GM18499 (cell line): Measurements from ENCODE around the gene KDM2B.
A peak's percentile ranks its signal among the peaks of the same experiment; 100 is the strongest.
"Not testable (repeated sequence)": the region's sequence is repeated elsewhere in the genome, so short reads cannot be mapped to it uniquely, and the experiment has no call there.

Experiments
- ATAC-seq: cut with Tn5 transposase; IDR thresholded peaks from one replicate; pipeline ENCODE4 v1.9.1; 2021; ENCODE audit warnings: moderate number of reproducible peaks; ENCODE audit not compliant: insufficient read depth, unreplicated experiment

The KDM2B gene

DNA sequence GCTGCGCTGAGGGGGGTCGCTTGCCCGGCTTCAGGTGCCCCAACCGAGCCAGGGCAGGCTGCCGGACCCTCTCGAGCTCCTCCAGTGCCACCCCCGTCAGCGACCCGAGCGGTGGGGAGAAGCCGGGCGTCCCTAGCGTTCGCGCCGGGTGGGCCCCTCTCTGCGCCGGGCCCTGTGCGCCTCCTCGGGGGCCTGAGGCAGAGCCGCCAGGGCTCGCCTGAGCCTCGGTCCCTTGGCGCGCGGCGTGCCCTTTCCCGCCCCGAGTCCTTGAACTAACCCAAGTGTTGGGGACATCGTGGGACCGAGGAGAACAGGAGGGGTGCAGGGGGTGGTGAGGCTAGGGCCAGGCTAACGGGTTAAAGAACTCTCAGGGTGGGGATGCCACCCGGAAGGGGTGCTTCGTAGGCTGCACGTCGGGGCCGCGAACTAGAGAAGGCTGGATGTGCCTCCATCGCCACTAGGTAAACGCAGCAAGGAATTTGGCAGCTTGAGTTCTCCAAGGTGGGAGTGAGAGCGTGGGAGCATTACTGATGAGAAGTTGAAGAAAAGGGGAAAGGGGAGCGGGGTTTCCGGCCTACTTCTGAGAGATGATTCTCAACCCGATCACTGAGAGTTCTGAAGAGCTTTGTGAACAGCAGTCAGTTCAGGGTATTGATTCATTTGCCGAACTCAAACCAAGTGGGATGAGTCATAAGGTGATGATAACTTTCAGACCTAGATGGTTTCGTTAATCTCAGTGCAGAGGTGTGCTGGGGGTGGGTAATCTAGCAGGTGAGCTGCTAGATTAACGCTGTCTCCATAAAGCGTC lies 180.3 kb downstream of the KDM2B start:
- peak; percentile 37 for ATAC-seq

GRCh38 chr12:121399391-121400331 lies 181.2 kb downstream of the KDM2B start, which contains the start of gene RNF34:
Gene RNF34, plus strand, starts transcription at chr12:121400118. Its CDS starts 95 bp downstream, at chr12:121400213.
- ATAC-seq = peak; percentile 53

GRCh38 chr12:121398355-121398754 lies 182.5 kb downstream of the KDM2B start:
- no peak for ATAC-seq

DNA sequence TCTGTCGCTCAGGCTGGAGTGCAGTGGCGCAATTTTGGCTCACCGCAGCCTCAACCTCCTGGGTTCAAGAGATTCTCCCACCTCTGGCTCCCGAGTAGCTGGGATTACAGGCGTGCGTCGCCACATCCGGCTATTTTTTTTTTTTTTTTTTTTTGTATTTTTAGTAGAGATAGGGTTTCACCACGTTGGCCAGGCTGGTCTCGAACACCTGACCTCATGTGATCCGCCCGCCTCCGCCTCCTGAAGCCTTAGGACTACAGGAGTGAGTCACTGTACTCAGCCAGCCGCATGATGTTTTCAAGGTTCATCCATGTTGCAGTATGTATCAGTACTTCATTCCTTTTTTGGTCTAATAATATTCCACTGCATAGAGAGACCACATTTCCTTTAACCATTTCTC lies 183.3 kb downstream of the KDM2B start:
- no peak for ATAC-seq

DNA sequence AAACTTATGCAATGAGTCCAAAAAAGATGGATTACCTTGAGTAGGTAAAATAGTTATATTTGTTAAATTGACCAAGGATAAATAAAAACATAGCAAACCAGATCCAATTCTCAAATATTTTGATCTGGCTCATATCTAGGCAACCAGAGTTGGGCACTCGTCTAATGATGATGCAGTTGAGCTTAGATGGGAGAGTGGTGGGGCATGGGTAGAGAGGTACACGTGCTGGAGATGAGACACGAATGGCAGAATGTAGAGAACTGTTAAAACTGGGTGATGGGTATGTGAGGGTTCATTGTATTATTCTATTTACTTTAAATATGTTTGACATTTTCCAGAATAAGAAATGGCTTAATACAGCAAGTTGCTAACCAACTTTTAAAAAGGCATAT lies 188.5 kb downstream of the KDM2B start:
- no peak for ATAC-seq

GRCh38 chr12:121391619-121392324 lies 189.1 kb downstream of the KDM2B start:
- no peak for ATAC-seq

DNA sequence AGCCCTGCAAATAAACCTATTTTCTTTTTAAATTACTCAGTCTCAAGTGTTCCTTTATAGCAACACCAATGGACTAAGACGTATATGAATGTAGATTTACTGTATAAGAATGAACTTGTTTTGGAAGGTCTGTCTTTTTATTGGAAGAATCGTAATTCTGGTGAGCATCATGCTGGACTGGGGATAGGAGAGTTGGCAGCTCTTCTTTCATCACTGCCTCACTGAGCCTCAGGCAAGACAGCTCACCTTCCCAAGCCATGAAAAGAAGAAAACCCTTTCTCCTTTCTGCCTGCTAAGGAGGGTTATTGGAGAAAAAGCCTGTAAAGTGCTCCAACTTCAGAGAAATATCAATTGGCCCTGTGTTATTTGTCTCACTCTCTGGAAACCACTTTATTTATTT lies 190.0 kb downstream of the KDM2B start:
- no peak for ATAC-seq

GRCh38 chr12:121388421-121388981 lies 192.3 kb downstream of the KDM2B start:
- ATAC-seq = no peak

DNA sequence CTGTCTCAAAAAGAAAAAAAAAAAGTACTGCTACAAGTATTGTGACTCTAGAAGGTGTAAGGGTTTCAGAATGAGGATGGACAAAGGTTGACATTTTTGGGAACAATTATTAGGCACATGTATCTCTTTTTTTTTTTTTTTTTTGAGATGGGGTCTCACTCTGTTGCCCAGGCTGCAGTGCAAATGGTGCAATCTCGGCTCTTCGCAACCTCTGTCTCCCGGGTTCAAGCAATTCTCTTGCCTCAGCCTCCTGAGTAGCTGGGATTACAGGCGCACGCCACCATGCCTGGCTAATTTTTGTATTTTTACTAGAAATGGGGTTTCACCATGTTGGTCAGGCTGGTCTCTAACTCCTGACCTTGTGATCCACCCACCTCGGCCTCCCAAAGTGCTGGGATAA lies 195.9 kb downstream of the KDM2B start:
- not testable (repeated sequence) for ATAC-seq

- ATAC-seq = no peak
Observed at GRCh38 chr12:121383601-121384021, 197.2 kb downstream of the KDM2B start.

- ATAC-seq = no peak
Observed at GRCh38 chr12:121379945-121380344, 200.9 kb downstream of the KDM2B start.
